Measurements from ENCODE around the gene ADIRF.
"Not testable (repeated sequence)": the region's sequence is repeated elsewhere in the genome, so short reads cannot be mapped to it uniquely, and the experiment has no call there.

ADIRF gene

DNA sequence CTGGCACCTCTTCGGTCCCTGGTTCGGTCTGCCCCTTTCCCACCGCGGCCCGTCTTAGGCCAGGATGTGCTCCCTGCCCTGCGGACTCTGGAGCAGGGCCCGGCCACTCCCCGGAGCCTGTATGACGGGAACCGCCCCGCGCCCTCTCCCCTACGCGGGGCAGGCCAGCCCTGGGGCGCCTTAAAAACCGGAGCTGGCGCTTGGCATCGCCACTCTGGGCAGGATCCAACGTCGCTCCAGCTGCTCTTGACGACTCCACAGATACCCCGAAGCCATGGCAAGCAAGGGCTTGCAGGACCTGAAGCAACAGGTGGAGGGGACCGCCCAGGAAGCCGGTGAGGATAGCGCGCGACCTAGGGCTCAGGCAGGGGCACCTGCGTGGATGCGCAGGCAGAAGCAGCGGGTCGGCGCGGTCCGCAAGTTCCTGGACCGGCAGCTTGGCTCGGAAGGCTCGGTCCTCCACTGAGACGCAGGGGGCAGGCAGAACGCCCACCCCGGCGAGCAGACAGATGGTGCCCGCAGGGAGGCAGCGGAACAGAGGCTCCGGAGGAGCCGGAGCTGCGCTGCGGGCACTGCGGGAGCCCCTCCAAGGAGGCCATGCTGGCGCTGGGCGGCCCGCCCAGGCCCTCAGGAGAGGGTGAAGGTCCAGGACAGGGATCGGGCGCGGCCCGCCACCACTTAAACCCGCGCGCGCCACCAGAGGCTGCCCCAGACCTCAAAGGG, at the start of gene ADIRF:
TSS of gene ADIRF (plus strand) at position 212 of the 723 bp plus-strand sequence. CDS start at position 275, 63 bp downstream.
- H3K4me3 ChIP-seq (ENCODE audit: low read depth, low read length) = no peak within 1 kb of the TSS
- no peak for DNase-seq (ENCODE audit: low read depth)
- TF ChIP-seq, protein P1, sequence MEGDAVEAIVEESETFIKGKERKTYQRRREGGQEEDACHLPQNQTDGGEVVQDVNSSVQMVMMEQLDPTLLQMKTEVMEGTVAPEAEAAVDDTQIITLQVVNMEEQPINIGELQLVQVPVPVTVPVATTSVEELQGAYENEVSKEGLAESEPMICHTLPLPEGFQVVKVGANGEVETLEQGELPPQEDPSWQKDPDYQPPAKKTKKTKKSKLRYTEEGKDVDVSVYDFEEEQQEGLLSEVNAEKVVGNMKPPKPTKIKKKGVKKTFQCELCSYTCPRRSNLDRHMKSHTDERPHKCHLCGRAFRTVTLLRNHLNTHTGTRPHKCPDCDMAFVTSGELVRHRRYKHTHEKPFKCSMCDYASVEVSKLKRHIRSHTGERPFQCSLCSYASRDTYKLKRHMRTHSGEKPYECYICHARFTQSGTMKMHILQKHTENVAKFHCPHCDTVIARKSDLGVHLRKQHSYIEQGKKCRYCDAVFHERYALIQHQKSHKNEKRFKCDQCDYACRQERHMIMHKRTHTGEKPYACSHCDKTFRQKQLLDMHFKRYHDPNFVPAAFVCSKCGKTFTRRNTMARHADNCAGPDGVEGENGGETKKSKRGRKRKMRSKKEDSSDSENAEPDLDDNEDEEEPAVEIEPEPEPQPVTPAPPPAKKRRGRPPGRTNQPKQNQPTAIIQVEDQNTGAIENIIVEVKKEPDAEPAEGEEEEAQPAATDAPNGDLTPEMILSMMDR (IDR thresholded peaks at IDR 0.05; ENCODE audit: low read depth, low read length, missing control alignments) = no peak

DNA sequence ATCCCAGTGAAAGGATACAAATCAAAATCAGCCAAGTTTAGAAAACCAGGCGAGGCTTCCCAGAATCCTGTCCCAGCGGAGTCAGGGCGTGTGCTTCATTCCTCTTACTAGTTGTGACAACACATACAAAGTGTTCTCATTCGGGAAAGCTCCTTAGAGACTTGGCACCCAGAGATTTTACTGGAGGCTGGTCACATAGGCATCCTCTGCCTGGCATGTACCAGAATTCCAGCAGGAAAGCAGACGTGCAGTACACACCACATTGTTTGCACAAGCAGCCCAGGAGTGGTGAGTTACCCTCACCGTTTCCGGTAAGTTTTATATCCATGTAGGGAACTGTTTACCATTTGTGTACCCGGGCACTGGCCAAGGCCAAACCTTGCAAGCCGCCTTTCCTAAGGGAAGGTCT, 45.7 kb upstream of the ADIRF start:
- H3K4me3 ChIP-seq (ENCODE audit: low read depth, low read length) = no peak overlapping the region
- no peak for DNase-seq (ENCODE audit: low read depth)
- TF ChIP-seq, protein P1 (IDR thresholded peaks at IDR 0.05; ENCODE audit: low read depth, low read length, missing control alignments) = no peak

DNA sequence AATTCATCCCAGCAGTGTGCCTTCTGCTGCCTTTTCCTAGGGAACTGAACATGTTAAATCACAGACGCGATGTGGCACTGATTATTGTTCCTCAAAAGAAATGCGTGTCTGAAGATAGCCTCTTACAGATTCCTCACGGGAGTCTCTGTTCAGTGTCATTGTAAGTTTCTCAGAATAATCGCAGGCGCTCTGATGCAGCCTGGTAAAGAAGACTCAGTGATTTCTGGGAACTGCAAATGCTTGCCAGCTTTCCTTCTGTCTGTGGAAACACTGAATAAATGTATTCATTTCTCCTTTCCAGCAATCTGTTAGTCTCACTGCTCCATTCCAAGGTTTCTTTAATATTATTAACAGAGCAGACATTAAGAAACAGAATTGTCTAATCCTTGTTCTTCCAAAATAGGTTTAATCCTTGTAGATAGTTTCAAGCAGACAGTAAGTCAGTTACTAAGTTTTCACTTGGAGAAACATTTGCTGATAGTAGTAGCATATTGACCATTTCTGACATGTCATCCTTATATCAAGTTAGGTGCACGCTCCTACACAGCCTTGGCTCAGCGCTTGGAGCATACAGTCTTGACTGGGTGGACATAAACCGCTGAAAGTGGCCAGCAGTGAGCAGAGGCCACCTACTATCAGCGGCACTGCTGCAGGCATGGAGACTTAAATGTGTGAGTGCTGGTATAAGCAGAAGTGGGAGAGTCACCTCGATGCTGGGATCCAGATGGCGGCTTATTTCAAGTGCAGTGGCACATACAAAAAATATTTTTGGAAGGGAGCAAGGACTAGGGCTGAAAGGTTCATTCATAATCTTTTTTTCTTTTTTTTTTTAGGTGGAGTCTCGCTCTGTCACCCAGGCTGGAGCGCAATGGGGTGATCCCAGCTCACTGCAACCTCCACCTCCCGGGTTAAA, 38.6 kb upstream of the ADIRF start:
- TF ChIP-seq, protein P1 (IDR thresholded peaks at IDR 0.05; ENCODE audit: low read depth, low read length, missing control alignments) = no peak
- no peak overlapping the region for H3K4me3 ChIP-seq (ENCODE audit: low read depth, low read length)
- no peak for DNase-seq (ENCODE audit: low read depth)

DNA sequence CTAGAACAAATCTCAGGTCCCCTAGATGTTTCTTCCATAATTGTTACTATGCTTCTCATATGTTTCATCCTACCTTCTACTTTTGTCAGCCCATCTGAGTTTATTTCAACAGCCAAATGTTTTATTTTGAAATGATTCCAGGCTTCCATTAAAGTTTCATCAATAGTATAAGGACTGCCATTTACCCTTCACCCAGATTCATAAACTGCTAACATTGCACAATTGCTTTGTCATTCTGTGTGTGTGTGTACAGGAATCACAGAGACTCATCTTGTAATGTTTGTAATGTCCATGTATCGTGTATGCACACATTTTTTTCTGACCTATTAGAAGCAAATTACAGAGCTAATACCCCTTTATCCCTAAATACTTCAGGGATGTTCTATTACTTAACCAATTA, 36.4 kb upstream of the ADIRF start:
- no peak for DNase-seq (ENCODE audit: low read depth)
- TF ChIP-seq, protein P1 (IDR thresholded peaks at IDR 0.05; ENCODE audit: low read depth, low read length, missing control alignments) = no peak
- no peak overlapping the region for H3K4me3 ChIP-seq (ENCODE audit: low read depth, low read length)

DNA sequence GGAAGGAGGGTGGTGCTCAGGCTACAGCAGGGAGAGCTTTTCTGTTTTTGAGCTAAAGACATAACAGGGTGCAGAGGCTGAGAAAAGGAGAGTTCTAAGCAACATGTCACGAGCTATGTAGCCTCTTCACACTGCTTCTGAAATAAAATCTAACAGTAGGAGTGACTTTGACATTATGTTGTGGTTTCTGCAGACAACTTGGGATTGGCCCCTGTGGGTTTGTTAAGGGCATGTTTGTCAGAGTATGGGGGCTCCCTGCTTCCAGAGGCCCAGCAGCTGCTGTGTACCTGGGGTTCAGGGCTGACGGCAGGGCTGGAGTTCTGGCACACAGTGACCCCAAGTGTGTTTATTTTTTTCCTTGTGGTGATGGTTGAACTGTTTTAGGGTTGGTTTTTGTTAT, 35.6 kb upstream of the ADIRF start:
- TF ChIP-seq, protein P1 (IDR thresholded peaks at IDR 0.05; ENCODE audit: low read depth, low read length, missing control alignments) = no peak
- DNase-seq (ENCODE audit: low read depth) = no peak

DNA sequence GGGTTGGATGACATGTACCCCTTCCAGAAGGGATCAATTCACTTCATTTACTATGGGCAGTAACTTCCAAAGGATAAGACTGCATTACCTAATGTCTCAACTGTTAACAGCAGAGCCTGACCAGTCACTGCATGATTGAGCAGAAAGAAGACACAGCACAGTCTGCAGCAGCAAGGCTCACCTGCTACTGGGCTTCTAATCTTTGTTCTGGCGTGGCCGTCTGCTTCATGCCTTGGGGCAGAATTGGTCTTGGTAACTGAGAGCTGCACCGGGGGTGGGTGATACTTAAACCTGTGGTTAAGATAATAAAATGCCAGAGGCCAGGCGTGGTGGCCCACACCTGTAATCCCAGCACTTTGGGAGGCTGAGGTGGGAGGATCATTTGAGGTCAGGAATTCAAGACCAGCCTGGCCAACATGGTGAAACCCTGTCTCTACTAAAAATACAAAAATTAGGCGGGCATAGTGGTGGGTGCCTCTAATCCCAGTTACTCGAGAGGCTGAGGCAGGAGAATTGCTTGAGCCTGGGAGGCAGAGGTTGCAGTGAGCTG, 34.0 kb upstream of the ADIRF start:
- not testable (repeated sequence) for H3K4me3 ChIP-seq (ENCODE audit: low read depth, low read length)

More for the DNA sequence above, 35.6 kb upstream of the ADIRF start:
- no peak overlapping the region for H3K4me3 ChIP-seq (ENCODE audit: low read depth, low read length)

More for the DNA sequence above, 34.0 kb upstream of the ADIRF start:
- DNase-seq (ENCODE audit: low read depth) = not testable (repeated sequence)
